HEK293 (cell line): ENCODE measurements around the gene NELL2.
A peak's percentile ranks its signal among the peaks of the same experiment; 100 is the strongest.

Source experiments
- CTCF ChIP-seq: fragments of 450-650 bp; formaldehyde crosslinking; IDR thresholded peaks from 2 replicates; pipeline ENCODE4 v1.5.1; 2016; ENCODE audit warnings: missing biosample characterization, missing genetic modification characterization
- PATZ1 ChIP-seq: fragments of 450-650 bp; formaldehyde crosslinking; IDR thresholded peaks from 2 replicates; pipeline ENCODE4 v1.5.1; 2016; ENCODE audit warnings: missing biosample characterization, missing genetic modification characterization
- TCF7L2 ChIP-seq: IDR thresholded peaks from 2 replicates; pipeline ENCODE4 v1.6.1; 2011; ENCODE audit warnings: low read depth, mild to moderate bottlenecking, inconsistent platforms, low read length, moderate library complexity, borderline replicate concordance
- TRIM28 ChIP-seq: IDR thresholded peaks from 2 replicates; pipeline ENCODE4 v1.6.1; 2011; ENCODE audit warnings: low read length, control low read depth, borderline replicate concordance
- ZBTB26 ChIP-seq: fragments of 450-650 bp; formaldehyde crosslinking; optimal IDR thresholded peaks from 2 replicates; pipeline ENCODE3; 2016; ENCODE audit warnings: missing biosample characterization, mild to moderate bottlenecking, missing genetic modification characterization
- ZNF175 ChIP-seq: fragments of 450-650 bp; formaldehyde crosslinking; IDR thresholded peaks from 2 replicates; pipeline ENCODE4 v1.5.1; 2016; ENCODE audit warnings: missing biosample characterization, missing genetic modification characterization
- ZNF18 ChIP-seq: fragments of 450-650 bp; formaldehyde crosslinking; IDR thresholded peaks from 2 replicates; pipeline ENCODE4 v1.5.1; 2016; ENCODE audit warnings: missing biosample characterization, missing genetic modification characterization
- ZNF274 ChIP-seq, 2 experiments: fragments of 200-500 bp in 1 of 2; fragments of 450-650 bp in 1 of 2; sonication (Bioruptor generic) in 1 of 2; formaldehyde crosslinking in 1 of 2; IDR thresholded peaks; 2 replicates each; pipeline versions ENCODE4 v1.5.1 to v1.6.1; 2014 to 2016; ENCODE audit warnings: borderline replicate concordance in 1 of 2, inconsistent platforms in 1 of 2, low read length in 1 of 2, missing biosample characterization in 1 of 2, missing genetic modification characterization in 1 of 2
- ZNF292 ChIP-seq: fragments of 450-650 bp; formaldehyde crosslinking; IDR thresholded peaks from 2 replicates; pipeline ENCODE4 v1.5.1; 2016; ENCODE audit warnings: low read depth, missing biosample characterization, missing genetic modification characterization, borderline replicate concordance
- ZNF548 ChIP-seq: fragments of 450-650 bp; formaldehyde crosslinking; IDR thresholded peaks from 2 replicates; pipeline ENCODE4 v1.5.1; 2016; ENCODE audit warnings: missing biosample characterization, missing genetic modification characterization
- ZNF768 ChIP-seq: fragments of 450-650 bp; formaldehyde crosslinking; IDR thresholded peaks from 2 replicates; pipeline ENCODE4 v1.5.1; 2018; ENCODE audit warnings: missing biosample characterization, mild to moderate bottlenecking, missing genetic modification characterization
- ZNF837 ChIP-seq: fragments of 450-650 bp; formaldehyde crosslinking; IDR thresholded peaks from 2 replicates; pipeline ENCODE4 v1.5.1; 2016; ENCODE audit warnings: missing biosample characterization, missing genetic modification characterization

- TF ChIP-seq CTCF (tag by site-specific recombination) (no peak), PATZ1 (tag by site-specific recombination) (no peak), ZNF274 (IDR thresholded peaks at IDR 0.05; ENCODE audit: low read length) (no peak), ZNF274 (tag by site-specific recombination; IDR thresholded peaks at IDR 0.05; ENCODE audit: borderline replicate concordance) (no peak), ZBTB26 (no peak), TRIM28 (no peak), ZNF548 (tag by site-specific recombination) (no peak), ZNF768 (tag by site-specific recombination) (no peak), ZNF292 (tag by site-specific recombination) (0 out of 2 replicates have a peak, but pooled peaks have one; percentile 39), ZNF175 (no peak), ZNF18 (tag by site-specific recombination) (no peak), ZNF837 (tag by site-specific recombination) (no peak), TCF7L2 (no peak)
Measured at GRCh38 chr12:44550377-44550776, 325.7 kb downstream of the NELL2 start.
